ENCODE data around the gene PROCA1. TPM values are rescaled to one million over a fixed set of nuclear protein-coding genes. Genes with fewer than 3 reads are reported as not detected.

Gene PROCA1
- total and polyA plus RNA-seq, 2 of the 13 experiments (the other 11 are each of a cell fraction or from before 2014, with no cell fraction given), result 0.73 to 1.5 TPM

DNA sequence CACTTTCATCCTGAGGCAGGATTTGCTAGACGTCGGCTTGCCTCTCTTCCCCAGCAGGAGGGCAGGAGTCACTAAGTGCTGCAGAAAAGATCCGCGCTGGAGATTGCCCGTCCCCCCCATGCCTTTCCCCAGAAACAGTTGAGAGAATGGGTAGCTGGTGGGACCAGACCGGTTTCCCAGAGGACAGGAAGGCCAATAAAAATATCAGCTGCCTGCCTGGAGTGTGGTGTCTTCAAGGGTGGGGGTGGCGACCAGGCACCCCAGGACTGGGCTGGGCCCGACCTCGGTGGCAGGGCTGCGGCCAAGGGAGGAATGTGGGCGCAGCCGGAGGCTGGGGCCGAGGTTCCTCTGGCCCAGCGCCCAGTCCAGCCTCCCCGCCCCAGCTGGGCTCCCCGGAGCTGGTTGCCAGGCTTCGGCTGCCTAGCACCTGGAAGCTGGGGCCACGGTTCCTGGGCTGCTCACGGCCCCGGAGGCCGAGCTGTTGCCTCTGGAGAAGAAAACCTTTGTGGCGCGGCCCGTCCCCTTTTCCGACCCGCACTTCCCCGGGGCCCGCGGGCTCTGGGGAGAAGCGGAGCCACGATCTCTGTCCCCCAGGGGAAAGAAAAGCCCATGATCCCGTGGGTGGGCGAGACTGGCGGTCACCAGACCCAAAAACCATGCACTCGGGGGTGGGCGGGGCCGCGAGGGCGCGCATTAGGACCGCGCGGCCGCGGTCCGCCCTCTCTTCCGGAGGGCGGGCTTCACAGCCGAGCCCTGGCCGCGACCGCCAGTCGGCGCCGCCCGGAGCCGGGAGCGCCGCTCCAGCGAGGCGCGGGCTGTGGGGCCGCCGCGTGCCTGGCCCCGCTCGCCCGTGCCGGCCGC lies 31.8 kb upstream of the PROCA1 start, which contains the start of gene TRAF4 (continued):
- TF ChIP-seq HIC2 (CRISPR knock-in tag; IDR thresholded peaks at IDR 0.05; ENCODE audit: low read depth) (peak; percentile 53; the same call in 1 of the 2 replicates), ZNF879 (CRISPR knock-in tag; IDR thresholded peaks at IDR 0.05) (0 out of 2 replicates have a peak, but pooled peaks have one; percentile 29), BHLHE40 (IDR thresholded peaks at IDR 0.05; ENCODE audit: low read length) (peak; percentile 47; the same call in 1 of the 2 replicates), MXD3 (CRISPR knock-in tag; IDR thresholded peaks at IDR 0.05) (peak; percentile 25; the same call in 1 of the 2 replicates), ZNF124 (CRISPR knock-in tag; IDR thresholded peaks at IDR 0.05) (0 out of 2 replicates have a peak, but pooled peaks have one; percentile 18), ZNF205 (CRISPR knock-in tag; IDR thresholded peaks at IDR 0.05) (0 out of 2 replicates have a peak, but pooled peaks have one; percentile 35), ZNF460 (CRISPR knock-in tag; IDR thresholded peaks at IDR 0.05; ENCODE audit: borderline replicate concordance) (no peak), ZBTB14 (CRISPR knock-in tag; IDR thresholded peaks at IDR 0.05) (peak; percentile 70), KMT2B (CRISPR knock-in tag; IDR thresholded peaks at IDR 0.05) (no peak), ZNF660 (CRISPR knock-in tag; IDR thresholded peaks at IDR 0.05; ENCODE audit: borderline replicate concordance, low read depth) (no peak), IRF2 (CRISPR knock-in tag; IDR thresholded peaks at IDR 0.05) (no peak), GZF1 (CRISPR knock-in tag; IDR thresholded peaks at IDR 0.05) (no peak), ZNF7 (CRISPR knock-in tag; IDR thresholded peaks at IDR 0.05) (no peak), ATAD3A (CRISPR knock-in tag; IDR thresholded peaks at IDR 0.05) (no peak), TOPORS (CRISPR knock-in tag; IDR thresholded peaks at IDR 0.05) (0 out of 2 replicates have a peak, but pooled peaks have one; percentile 4), HDAC1 (CRISPR knock-in tag; IDR thresholded peaks at IDR 0.05) (0 out of 2 replicates have a peak, but pooled peaks have one; percentile 15), PCBP1 (IDR thresholded peaks at IDR 0.05; ENCODE audit: borderline replicate concordance, low read depth, low read length) (no peak), GABPB1 (CRISPR knock-in tag; IDR thresholded peaks at IDR 0.05) (peak; percentile 66; the same call in 1 of the 2 replicates), IKZF4 (CRISPR knock-in tag; IDR thresholded peaks at IDR 0.05; ENCODE audit: borderline replicate concordance, low read depth, not compliant biosample characterization) (peak; percentile 60), THAP7 (CRISPR knock-in tag; IDR thresholded peaks at IDR 0.05) (0 out of 2 replicates have a peak, but pooled peaks have one; percentile 33), ZNF253 (CRISPR knock-in tag; IDR thresholded peaks at IDR 0.05; ENCODE audit: borderline replicate concordance) (no peak)
- TF ChIP-seq, protein P1, sequence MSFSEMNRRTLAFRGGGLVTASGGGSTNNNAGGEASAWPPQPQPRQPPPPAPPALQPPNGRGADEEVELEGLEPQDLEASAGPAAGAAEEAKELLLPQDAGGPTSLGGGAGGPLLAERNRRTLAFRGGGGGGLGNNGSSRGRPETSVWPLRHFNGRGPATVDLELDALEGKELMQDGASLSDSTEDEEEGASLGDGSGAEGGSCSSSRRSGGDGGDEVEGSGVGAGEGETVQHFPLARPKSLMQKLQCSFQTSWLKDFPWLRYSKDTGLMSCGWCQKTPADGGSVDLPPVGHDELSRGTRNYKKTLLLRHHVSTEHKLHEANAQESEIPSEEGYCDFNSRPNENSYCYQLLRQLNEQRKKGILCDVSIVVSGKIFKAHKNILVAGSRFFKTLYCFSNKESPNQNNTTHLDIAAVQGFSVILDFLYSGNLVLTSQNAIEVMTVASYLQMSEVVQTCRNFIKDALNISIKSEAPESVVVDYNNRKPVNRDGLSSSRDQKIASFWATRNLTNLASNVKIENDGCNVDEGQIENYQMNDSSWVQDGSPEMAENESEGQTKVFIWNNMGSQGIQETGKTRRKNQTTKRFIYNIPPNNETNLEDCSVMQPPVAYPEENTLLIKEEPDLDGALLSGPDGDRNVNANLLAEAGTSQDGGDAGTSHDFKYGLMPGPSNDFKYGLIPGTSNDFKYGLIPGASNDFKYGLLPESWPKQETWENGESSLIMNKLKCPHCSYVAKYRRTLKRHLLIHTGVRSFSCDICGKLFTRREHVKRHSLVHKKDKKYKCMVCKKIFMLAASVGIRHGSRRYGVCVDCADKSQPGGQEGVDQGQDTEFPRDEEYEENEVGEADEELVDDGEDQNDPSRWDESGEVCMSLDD (CRISPR knock-in tag; IDR thresholded peaks at IDR 0.05; ENCODE audit: borderline replicate concordance), result peak; percentile 81; the same call in 1 of the 2 replicates

Measured in HepG2 (cell line).